GM21423 (cell line): ENCODE results near the gene CDC42EP4.

ENCODE experiments used
- ATAC-seq: cut with Tn5 transposase; IDR thresholded peaks from one replicate; pipeline ENCODE4 v1.9.1; 2021; ENCODE audit warnings: mild to moderate bottlenecking, moderate library complexity; ENCODE audit not compliant: unreplicated experiment

The CDC42EP4 gene

DNA sequence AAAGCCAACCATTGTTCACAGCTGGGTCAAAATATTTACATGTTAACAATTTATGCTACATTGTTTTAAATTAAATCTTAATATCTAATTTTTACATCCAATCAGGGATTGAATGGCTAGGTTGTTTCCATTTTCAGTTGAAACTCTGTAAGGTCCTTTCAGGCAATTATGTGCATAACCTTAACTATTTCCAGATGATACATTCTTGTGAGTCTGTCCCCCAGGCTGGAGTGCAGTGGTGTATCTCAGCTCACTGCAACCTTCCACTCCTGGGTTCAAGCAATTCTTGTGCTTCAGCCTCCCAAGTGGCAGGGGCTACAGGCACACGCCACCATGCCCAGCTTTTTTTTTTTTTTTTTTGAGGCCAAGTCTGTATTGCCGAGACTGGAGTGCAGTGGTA is 10.4 kb downstream of the CDC42EP4 start:
- no peak for ATAC-seq

- no peak for ATAC-seq
Observed at GRCh38 chr17:73300392-73300791, 11.4 kb downstream of the CDC42EP4 start.

DNA sequence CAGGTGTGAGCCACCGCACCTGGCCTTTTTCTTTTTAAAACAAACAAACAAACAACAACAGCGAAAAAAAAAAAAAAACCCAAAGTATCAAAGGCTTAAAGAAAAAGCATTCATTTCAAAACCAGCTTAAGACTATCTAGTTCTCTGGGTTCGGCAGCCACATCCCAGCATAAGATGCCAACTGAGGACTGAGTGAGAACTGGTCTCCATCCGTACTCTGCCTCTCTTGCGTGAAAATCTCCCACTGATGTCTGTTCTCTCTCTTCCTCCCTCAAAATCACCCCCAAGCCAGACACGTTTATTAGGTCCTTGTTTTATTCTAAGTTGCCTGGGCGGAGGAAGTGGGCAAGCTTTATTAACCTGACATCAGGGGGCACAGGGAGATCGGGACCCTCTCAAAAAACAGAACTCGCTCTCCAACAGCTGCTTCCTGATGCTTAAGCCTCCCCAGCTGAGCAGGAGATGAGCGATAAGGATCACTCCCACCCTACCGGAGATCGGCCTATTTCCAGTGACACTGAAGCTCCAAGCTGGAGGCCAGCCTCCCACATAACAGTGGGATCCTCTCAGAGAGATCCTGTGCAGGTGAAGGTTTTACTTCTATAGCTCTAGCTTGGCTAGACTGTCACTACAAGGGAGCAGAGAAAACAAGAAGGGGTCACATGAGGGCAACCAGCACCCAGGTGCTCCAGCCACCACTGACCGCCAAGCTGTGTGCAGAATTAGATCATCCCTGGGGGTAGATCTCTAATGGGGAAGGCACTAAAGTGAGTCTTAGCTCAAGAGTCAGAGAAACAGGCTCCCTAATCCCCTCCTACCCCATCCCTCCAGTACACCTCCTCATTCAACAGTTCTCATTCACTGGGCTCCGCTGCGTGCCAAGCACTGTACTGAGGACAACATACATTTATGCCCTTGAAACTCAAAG is 13.6 kb downstream of the CDC42EP4 start:
- no peak for ATAC-seq

DNA sequence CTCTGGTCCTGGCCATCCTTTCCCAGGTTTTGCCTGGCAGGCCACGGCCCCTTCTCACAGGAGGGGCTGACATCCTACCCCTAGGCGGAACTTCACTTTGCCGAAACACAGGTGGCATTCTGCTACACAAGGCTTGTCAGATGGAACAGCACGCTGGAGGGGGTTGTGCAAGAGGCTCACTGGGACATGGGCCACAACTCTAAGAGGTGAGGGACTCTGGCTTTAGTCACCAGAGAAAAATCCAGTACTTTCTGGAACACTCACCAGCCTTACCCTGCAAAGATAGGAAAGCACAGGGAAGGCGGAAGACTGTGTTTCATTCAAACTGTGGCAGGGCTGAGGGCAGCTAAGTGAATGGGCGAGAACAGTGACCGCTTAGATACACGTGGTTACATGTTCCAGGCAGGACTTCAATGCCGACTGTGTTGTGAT is 18.3 kb downstream of the CDC42EP4 start:
- ATAC-seq = no peak

GRCh38 chr17:73293031-73293430 is 18.8 kb downstream of the CDC42EP4 start:
- ATAC-seq = no peak

- no peak for ATAC-seq
Observed at GRCh38 chr17:73292031-73292531, 19.7 kb downstream of the CDC42EP4 start.

- peak; percentile 89 for ATAC-seq
Observed at GRCh38 chr17:73291260-73291801, 20.5 kb downstream of the CDC42EP4 start.

GRCh38 chr17:73290399-73291259 is 21.2 kb downstream of the CDC42EP4 start:
- ATAC-seq = peak; percentile 45

GRCh38 chr17:73289549-73290254 is 22.1 kb downstream of the CDC42EP4 start:
- ATAC-seq = no peak

- no peak for ATAC-seq
Observed at GRCh38 chr17:73288534-73289302, 23.1 kb downstream of the CDC42EP4 start.

GRCh38 chr17:73286863-73287296 is 24.9 kb downstream of the CDC42EP4 start:
- ATAC-seq = no peak

GRCh38 chr17:73285916-73286862 is 25.6 kb downstream of the CDC42EP4 start:
- no peak for ATAC-seq

DNA sequence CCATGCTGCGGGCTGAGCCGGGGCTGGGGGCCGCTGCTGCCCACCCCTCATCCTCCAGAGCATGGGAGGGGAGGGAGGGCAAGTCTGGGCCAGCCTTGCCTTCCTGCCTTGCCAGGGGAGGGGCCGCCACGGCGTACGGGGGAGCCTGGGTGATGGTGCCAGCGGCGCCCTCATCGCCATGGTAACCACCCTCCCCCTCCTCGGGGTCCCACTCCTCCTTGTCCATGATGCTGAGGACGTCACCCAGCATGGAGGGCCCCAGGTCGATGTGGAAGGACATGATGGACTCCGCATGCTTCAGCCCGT is 26.2 kb downstream of the CDC42EP4 start:
- ATAC-seq = no peak

- no peak for ATAC-seq
Observed at GRCh38 chr17:73284906-73285602, 26.7 kb downstream of the CDC42EP4 start.

DNA sequence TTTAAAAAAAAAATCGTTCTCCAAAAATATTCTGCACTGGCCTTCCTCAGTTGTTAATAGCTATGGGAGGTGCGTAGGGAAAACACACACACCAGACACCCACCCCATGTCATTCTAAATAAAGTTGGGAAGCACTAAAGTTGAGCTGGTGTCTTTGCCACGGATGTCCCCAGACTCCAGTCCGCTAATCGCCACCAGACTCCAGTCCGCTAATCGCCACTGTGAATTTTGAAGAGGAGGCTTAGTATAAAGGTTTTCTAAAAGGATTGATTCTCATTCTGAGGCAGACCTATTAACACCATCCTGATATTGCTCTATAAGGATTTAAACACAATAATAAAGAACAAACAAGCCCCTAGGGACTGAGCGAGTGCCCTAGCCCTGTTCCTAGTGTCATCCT is 27.4 kb downstream of the CDC42EP4 start:
- no peak for ATAC-seq

- ATAC-seq = no peak
Observed at GRCh38 chr17:73283841-73284282, 27.9 kb downstream of the CDC42EP4 start.

DNA sequence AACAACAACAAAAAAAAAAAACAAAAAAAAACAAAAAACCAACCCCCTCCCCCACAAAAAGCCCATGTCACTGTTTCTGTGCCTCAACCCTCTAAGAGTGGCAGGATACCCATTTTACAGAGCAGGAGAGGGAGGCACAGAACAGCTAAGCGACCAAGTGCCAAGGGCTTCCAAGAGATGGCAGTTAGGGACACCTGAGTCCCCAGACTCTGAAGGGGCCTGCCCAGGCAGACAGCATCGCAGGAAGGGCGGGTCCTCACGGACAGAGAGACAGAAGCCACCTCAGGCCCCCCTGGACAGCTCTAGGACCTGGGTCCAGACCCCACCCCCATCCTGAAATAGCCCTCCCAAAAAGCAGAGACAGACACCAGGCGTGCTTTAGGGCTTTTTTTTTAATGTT is 28.6 kb downstream of the CDC42EP4 start:
- no peak for ATAC-seq

GRCh38 chr17:73282629-73283028 is 29.2 kb downstream of the CDC42EP4 start:
- ATAC-seq = no peak
